ENCODE results near the gene HMX1. TPM values are rescaled to one million over a fixed set of nuclear protein-coding genes. Genes with fewer than 3 reads are reported as not detected.

HMX1 gene
- total RNA-seq, 1 donor from 2014 or later = 1.1 TPM

DNA sequence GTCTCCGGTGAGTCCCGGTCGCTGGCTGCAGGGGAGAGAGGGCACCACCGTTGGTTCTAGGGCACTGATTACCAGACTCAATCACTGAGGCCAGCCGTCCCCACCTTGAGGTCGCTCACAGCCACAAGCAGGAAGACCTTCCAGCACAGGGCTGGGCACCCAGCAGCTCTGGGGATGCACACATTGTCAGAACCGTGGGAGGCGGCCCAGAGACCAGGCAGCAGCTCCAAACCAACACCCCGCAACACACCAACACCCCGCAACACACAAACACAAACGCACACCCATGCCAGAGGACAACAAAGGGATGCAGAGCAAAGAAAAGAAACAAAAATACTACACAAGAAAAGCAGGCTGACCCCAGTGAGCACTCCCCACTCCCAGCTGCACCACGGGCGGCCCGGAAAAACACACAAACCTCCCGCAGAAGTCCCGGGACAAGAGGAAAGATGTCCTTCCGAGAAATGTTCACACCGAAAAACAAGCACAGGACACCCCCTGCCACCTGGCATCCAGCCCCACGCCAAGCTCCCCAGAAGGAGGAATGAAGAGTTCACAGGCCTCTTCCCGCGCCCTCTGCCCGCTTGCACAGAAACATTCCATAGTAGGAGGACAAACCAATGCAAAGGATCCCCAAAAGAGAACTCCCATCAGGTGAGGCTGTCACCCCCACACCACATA, 3.2 kb downstream of the HMX1 start:
- TF ChIP-seq, protein P1, sequence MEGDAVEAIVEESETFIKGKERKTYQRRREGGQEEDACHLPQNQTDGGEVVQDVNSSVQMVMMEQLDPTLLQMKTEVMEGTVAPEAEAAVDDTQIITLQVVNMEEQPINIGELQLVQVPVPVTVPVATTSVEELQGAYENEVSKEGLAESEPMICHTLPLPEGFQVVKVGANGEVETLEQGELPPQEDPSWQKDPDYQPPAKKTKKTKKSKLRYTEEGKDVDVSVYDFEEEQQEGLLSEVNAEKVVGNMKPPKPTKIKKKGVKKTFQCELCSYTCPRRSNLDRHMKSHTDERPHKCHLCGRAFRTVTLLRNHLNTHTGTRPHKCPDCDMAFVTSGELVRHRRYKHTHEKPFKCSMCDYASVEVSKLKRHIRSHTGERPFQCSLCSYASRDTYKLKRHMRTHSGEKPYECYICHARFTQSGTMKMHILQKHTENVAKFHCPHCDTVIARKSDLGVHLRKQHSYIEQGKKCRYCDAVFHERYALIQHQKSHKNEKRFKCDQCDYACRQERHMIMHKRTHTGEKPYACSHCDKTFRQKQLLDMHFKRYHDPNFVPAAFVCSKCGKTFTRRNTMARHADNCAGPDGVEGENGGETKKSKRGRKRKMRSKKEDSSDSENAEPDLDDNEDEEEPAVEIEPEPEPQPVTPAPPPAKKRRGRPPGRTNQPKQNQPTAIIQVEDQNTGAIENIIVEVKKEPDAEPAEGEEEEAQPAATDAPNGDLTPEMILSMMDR (conservative IDR thresholded peaks at IDR 0.05) = no peak
- Mint-ChIP-seq H3K4me1 (peaks cover 11% of the 10 kb centered on the region), H3K9me3 (no peaks in the 10 kb centered on the region), H3K27me3 (ENCODE audit: low read depth) (peaks cover 86% of the 10 kb centered on the region), H3K27ac (ENCODE audit: unreplicated experiment) (no peak overlapping the region), H3K4me3 (peak overlapping the region; percentile 20), H3K36me3 (ENCODE audit: low read depth) (peaks cover 2% of the 10 kb centered on the region)
- no peak for DNase-seq (ENCODE audit: low read depth, low spot score)

DNA sequence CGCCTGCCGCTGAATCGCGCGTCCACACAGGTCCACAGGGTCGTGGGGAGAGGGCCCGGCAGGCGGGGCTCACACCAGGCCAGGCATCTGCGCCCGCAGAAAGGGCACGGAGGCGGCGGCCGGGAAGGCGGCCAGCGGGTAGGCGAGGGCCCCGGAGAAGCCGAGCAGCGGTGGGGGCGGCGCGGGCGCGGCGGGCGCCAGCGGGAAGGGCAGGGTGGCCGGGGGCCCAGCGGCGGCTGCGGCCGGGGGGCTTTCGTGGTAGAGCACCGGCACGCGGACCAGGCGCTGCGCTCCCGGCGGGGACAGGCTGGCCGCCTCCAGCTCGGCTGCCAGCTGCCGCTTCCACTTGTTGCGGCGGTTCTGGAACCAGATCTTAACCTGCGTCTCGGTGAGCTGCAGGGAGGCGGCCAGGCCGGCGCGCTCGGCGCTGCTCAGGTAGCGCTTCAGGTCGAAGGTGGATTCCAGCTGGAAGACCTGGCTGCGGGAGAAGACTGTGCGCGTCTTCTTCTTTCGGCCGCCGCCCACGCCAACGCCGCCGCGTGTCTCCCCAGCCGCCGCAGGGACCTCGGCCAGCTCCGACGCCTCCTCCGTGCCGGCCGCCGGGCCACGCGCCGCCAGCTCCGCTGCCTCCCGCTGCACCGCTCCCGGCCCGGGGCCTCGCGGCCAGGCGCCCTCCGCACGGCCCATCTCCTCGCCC, 3.9 kb downstream of the HMX1 start:
- DNase-seq (ENCODE audit: low read depth, low spot score) = no peak
- Mint-ChIP-seq H3K4me3 (no peak overlapping the region), H3K4me1 (peaks cover 11% of the 10 kb centered on the region), H3K9me3 (no peaks in the 10 kb centered on the region), H3K27ac (ENCODE audit: unreplicated experiment) (no peak overlapping the region), H3K27me3 (ENCODE audit: low read depth) (peaks cover 86% of the 10 kb centered on the region), H3K36me3 (ENCODE audit: low read depth) (peaks cover 2% of the 10 kb centered on the region)
- TF ChIP-seq, protein P1 (conservative IDR thresholded peaks at IDR 0.05) = no peak

DNA sequence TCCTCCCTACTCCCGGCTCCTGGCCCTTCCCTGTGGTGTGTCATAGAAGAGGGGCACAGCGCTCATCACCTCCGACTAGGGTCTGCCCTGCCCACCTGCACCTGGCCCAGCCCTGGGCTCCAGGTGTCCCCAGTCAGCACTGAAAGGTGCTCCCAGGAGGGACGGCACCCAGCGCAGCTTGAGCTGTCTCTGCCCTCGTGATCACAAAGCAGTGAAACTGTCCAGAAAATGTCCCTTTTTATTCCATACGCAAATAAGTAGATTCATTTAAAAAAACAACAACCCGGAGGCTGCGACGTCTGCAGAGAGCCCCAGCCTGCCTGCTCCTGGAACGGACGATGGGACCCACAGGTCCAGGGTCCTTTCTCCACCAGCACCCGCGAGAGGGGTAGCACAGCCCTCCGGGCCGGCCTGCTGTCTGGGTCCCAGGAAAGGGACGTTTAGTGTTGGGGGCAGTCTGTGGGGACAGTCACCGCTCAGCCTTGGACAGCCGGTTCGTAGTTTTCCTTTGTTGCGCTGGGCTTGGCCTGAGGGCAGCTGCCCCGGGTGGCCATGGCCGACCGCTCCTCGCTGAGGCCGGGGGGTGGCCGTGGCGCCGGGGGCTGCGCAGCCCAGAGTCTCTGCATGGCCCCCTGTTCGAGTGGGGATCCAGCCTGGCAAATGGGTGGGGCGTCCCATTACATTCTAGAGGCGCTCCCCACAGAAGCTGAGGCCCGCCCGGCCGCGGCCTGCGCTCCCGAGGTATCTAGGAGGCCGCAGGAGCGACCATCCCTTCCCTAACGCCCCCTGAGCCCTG, 4.6 kb downstream of the HMX1 start:
- TF ChIP-seq, protein P1 (conservative IDR thresholded peaks at IDR 0.05) = no peak
- H3K36me3 Mint-ChIP-seq (ENCODE audit: low read depth) = peaks cover under 1% of the 10 kb centered on the region
- H3K9me3 Mint-ChIP-seq = no peaks in the 10 kb centered on the region
- DNase-seq (ENCODE audit: low read depth, low spot score) = no peak
- H3K27ac Mint-ChIP-seq (ENCODE audit: unreplicated experiment) = no peak overlapping the region
- peaks cover 8% of the 10 kb centered on the region for H3K4me1 Mint-ChIP-seq
- H3K4me3 Mint-ChIP-seq = no peak overlapping the region
- H3K27me3 Mint-ChIP-seq (ENCODE audit: low read depth) = peaks cover 86% of the 10 kb centered on the region

DNA sequence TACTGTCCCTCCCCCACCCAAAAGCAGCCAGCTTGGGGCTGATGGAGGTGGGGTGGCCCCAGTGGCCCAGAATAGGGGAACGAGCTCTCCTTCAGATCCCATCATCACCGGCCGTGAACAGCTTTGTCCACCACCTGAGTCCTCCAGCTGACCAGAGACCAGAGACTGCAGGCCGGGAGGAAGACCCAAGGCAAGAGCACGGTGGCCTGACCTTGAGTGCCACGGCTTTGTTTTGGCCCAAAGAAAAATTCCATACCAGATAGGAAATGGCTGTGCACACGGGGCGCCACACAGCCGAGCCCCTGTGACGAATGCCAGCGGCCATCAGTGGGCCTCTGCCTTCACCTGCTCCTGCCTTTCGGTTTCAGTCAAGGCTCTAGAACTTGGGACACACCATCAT, 5.2 kb downstream of the HMX1 start:
- Mint-ChIP-seq H3K4me3 (no peak overlapping the region), H3K27me3 (ENCODE audit: low read depth) (peaks cover 91% of the 10 kb centered on the region), H3K36me3 (ENCODE audit: low read depth) (no peaks in the 10 kb centered on the region), H3K4me1 (peaks cover 6% of the 10 kb centered on the region), H3K9me3 (no peaks in the 10 kb centered on the region), H3K27ac (ENCODE audit: unreplicated experiment) (no peak overlapping the region)
- no peak for DNase-seq (ENCODE audit: low read depth, low spot score)
- TF ChIP-seq, protein P1 (conservative IDR thresholded peaks at IDR 0.05) = no peak

DNA sequence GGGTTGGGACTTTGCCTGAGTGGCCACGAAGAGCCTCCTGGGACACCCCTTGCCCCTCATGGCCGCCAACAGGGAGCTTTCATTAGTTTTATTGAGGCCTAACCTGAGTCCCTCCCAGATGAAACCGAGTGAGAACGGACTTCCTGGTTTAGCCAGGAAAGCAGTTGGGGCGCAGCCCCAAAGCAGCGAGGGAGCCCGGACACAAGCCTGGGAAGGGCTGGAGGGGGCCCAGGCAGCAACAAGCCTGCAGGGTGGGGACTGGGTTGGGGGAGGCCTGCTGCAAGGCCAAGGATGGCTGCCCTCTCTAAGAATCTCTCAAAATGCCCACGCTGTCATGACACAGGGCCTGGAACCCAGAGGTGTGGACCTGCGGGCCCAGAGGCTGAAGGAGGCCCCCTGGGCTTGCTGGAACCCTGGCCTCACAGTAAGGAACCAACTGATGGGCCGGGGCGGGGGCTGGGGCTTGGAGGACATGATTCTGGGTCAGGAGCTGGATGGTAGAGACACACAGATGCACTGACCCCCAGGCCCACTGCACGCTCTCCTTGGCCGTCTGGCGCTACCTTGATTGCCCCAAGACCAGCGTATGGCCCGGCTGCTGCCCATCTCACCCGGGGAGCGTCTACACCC, 5.8 kb downstream of the HMX1 start:
- no peak for DNase-seq (ENCODE audit: low read depth, low spot score)
- H3K36me3 Mint-ChIP-seq (ENCODE audit: low read depth) = no peaks in the 10 kb centered on the region
- peaks cover 6% of the 10 kb centered on the region for H3K4me1 Mint-ChIP-seq
- no peak overlapping the region for H3K4me3 Mint-ChIP-seq
- no peaks in the 10 kb centered on the region for H3K9me3 Mint-ChIP-seq
- H3K27ac Mint-ChIP-seq (ENCODE audit: unreplicated experiment) = no peak overlapping the region
- TF ChIP-seq, protein P1 (conservative IDR thresholded peaks at IDR 0.05) = no peak
- H3K27me3 Mint-ChIP-seq (ENCODE audit: low read depth) = peaks cover 92% of the 10 kb centered on the region
